T47D (cell line): ENCODE measurements around the gene MDC1.
A peak's percentile ranks its signal among the peaks of the same experiment; 100 is the strongest.

Source experiments
- DNase-seq, 2 experiments: peaks; one replicate each; pipeline versions ENCODE4 v3.0.0 to v3.0.0-alpha.2; 2011 to 2012; ENCODE audit warnings: low read depth in 1 of 2, low spot score in 1 of 2
- JUND ChIP-seq: IDR thresholded peaks from 2 replicates; pipeline ENCODE4 v1.6.1; 2012; ENCODE audit warnings: low read depth
- in situ Hi-C: cut with HindIII; loops from 2 replicates; pipeline ENCODE4 v1.10.0; 2016; ENCODE audit warnings: low sequenced_read_pairs, low pct_unique_long_range_greater_than_20kb

The MDC1 gene

GRCh38 chr6:30690403-30691207, 26.5 kb downstream of the MDC1 start, which contains the start of gene NRM:
NRM (minus strand) TSS chr6:30690984; CDS start chr6:30690974, 10 bp downstream.
- in situ Hi-C loops = no loop called here
- DNase-seq = peak; percentile 59 to 89
- no peak for TF ChIP-seq JUND

- no peak for TF ChIP-seq JUND
- no peak for DNase-seq
- in situ Hi-C loops = no loop called here
Observed at GRCh38 chr6:30689985-30690384, 27.1 kb downstream of the MDC1 start.

- in situ Hi-C loops = no loop called here
- no peak for DNase-seq
- no peak for TF ChIP-seq JUND
Observed at GRCh38 chr6:30689022-30689865, 27.8 kb downstream of the MDC1 start.

- in situ Hi-C loops = no loop called here
- no peak for TF ChIP-seq JUND
- no peak for DNase-seq
Observed at GRCh38 chr6:30688569-30688968, 28.5 kb downstream of the MDC1 start.

- TF ChIP-seq JUND = no peak
- peak in 1 of 2 experiments; percentile 45 for DNase-seq
- in situ Hi-C loops = no loop called here
Observed at GRCh38 chr6:30687659-30688431, 29.2 kb downstream of the MDC1 start.

GRCh38 chr6:30686908-30687658, 30.0 kb downstream of the MDC1 start:
- TF ChIP-seq JUND = no peak
- in situ Hi-C loops = no loop called here
- peak; percentile 26 to 93 for DNase-seq

GRCh38 chr6:30686009-30686907, 30.8 kb downstream of the MDC1 start, which contains the start of gene PPP1R18:
PPP1R18 (minus strand) TSS chr6:30686645; CDS start chr6:30686018, 627 bp downstream.
- TF ChIP-seq JUND = no peak
- peak; percentile 47 to 77 for DNase-seq
- in situ Hi-C loops = no loop called here

- no peak for TF ChIP-seq JUND
- in situ Hi-C loops = no loop called here
- no peak for DNase-seq
Observed at GRCh38 chr6:30685157-30686008, 31.7 kb downstream of the MDC1 start.

GRCh38 chr6:30684386-30685156, 32.5 kb downstream of the MDC1 start:
- TF ChIP-seq JUND = no peak
- in situ Hi-C loops = no loop called here
- DNase-seq = no peak

GRCh38 chr6:30683980-30684338, 33.1 kb downstream of the MDC1 start:
- DNase-seq = no peak
- in situ Hi-C loops = no loop called here
- TF ChIP-seq JUND = no peak
